ENCODE data around the gene SHANK2.

DNA sequence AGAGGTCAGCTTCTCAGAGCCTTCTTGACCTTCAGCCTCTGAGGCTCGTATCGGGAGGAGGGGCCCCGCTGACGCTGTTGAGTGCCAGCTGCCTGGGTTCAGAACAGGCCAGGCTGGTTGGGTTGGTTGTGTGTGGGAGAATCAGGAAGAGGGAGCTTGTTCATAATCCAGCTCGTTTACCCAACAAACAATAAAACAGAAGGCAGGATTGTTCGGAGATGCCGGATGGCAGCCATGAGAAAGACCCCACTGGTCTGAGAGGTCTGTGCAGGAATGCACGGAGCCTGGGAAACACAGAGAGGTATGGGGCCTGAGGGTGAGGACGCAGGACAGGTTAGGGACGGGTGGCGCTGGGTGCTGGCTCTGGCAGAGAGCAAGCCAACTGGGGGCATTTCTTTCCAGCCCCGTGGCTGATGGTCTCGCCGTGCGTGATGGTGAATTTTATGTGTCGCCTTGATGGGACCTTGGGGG is 31.6 kb upstream of the SHANK2 start:
- TF ChIP-seq, protein P1, sequence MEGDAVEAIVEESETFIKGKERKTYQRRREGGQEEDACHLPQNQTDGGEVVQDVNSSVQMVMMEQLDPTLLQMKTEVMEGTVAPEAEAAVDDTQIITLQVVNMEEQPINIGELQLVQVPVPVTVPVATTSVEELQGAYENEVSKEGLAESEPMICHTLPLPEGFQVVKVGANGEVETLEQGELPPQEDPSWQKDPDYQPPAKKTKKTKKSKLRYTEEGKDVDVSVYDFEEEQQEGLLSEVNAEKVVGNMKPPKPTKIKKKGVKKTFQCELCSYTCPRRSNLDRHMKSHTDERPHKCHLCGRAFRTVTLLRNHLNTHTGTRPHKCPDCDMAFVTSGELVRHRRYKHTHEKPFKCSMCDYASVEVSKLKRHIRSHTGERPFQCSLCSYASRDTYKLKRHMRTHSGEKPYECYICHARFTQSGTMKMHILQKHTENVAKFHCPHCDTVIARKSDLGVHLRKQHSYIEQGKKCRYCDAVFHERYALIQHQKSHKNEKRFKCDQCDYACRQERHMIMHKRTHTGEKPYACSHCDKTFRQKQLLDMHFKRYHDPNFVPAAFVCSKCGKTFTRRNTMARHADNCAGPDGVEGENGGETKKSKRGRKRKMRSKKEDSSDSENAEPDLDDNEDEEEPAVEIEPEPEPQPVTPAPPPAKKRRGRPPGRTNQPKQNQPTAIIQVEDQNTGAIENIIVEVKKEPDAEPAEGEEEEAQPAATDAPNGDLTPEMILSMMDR (IDR thresholded peaks at IDR 0.05), result no peak
- no peak for TF ChIP-seq EZH2 (IDR thresholded peaks at IDR 0.05)
- no peak for TF ChIP-seq EZH2phosphoT487 (IDR thresholded peaks at IDR 0.05)
